Effector memory CD8-positive, alpha-beta T cell (primary cell): ENCODE measurements around the gene SRPRA.

Source experiments
- ATAC-seq: fragments of 150-1000 bp; cut with Tn5 transposase; replicated peaks from 2 replicates; pipeline ENCODE4 v1.10.0; 2021; ENCODE audit warnings: mild to moderate bottlenecking, moderate library complexity
- DNase-seq, 3 experiments: peaks; one replicate each; pipeline ENCODE4 v3.0.0; 2021
- H3K27ac Mint-ChIP-seq, 2 donors: one replicate each; pipeline ENCODE4 v1.8.0; 2022; ENCODE audit warnings: mild to moderate bottlenecking in 2 of 2, mixed read lengths in 2 of 2, moderate library complexity in 2 of 2
- H3K27me3 Mint-ChIP-seq, 2 donors: one replicate each; pipeline ENCODE4 v1.8.0; 2022; ENCODE audit warnings: mixed read lengths in 2 of 2
- H3K36me3 Mint-ChIP-seq: one replicate; pipeline ENCODE4 v1.8.0; 2022; ENCODE audit warnings: mild to moderate bottlenecking, moderate library complexity, mixed read lengths; ENCODE audit not compliant: insufficient read depth
- H3K4me1 Mint-ChIP-seq, 2 donors: one replicate each; pipeline ENCODE4 v1.8.0; 2022; ENCODE audit warnings: low read depth in 2 of 2, mixed read lengths in 2 of 2
- H3K4me3 Mint-ChIP-seq, 2 donors: one replicate each; pipeline ENCODE4 v1.8.0; 2022; ENCODE audit warnings: mild to moderate bottlenecking in 2 of 2, mixed read lengths in 2 of 2, moderate library complexity in 2 of 2
- H3K9me3 Mint-ChIP-seq, 2 donors: one replicate each; pipeline ENCODE4 v1.8.0; 2022; ENCODE audit warnings: mixed read lengths in 2 of 2

The SRPRA gene

GRCh38 chr11:126304457-126305075 is 35.9 kb upstream of the SRPRA start:
- no peaks in the 10 kb centered on the region for H3K27me3 Mint-ChIP-seq
- no peak for DNase-seq
- H3K4me1 Mint-ChIP-seq, result peaks cover 18 to 36% of the 10 kb centered on the region in 2 donors
- H3K4me3 Mint-ChIP-seq, result peak overlapping the region; percentile 96 to 97
- no peaks in the 10 kb centered on the region for H3K9me3 Mint-ChIP-seq
- H3K27ac Mint-ChIP-seq, result peak overlapping the region; percentile 94 to 97
- peaks cover 26% of the 10 kb centered on the region for H3K36me3 Mint-ChIP-seq
- ATAC-seq, result peak; percentile 26

GRCh38 chr11:126303623-126304456 is 35.1 kb upstream of the SRPRA start, which contains the start of gene DCPS:
DCPS (plus strand) TSS chr11:126304060; CDS start chr11:126304081, 21 bp downstream.
- peaks cover 18 to 32% of the 10 kb centered on the region in 2 donors for H3K4me1 Mint-ChIP-seq
- H3K9me3 Mint-ChIP-seq, result no peaks in the 10 kb centered on the region
- H3K36me3 Mint-ChIP-seq, result peaks cover 24% of the 10 kb centered on the region
- ATAC-seq (peak; percentile 97), DNase-seq (peak; percentile 81 to 88 (median 86))
- H3K27ac Mint-ChIP-seq, result peak within 1 kb of the TSS; percentile 94 to 97
- no peaks in the 10 kb centered on the region for H3K27me3 Mint-ChIP-seq
- H3K4me3 Mint-ChIP-seq, result peak within 1 kb of the TSS; percentile 96 to 97

- DNase-seq, result no peak
- no peak overlapping the region for H3K4me3 Mint-ChIP-seq
- no peaks in the 10 kb centered on the region for H3K27me3 Mint-ChIP-seq
- H3K9me3 Mint-ChIP-seq, result no peaks in the 10 kb centered on the region
- peaks cover 5 to 10% of the 10 kb centered on the region in 2 donors for H3K4me1 Mint-ChIP-seq
- H3K36me3 Mint-ChIP-seq, result peaks cover 12% of the 10 kb centered on the region
- peak overlapping the region in 1 of 2 donors; percentile 56 for H3K27ac Mint-ChIP-seq
- ATAC-seq, result no peak
Measured at GRCh38 chr11:126297004-126297403, 28.3 kb upstream of the SRPRA start.

GRCh38 chr11:126293726-126294125 is 25.0 kb upstream of the SRPRA start:
- no peaks in the 10 kb centered on the region for H3K9me3 Mint-ChIP-seq
- H3K4me3 Mint-ChIP-seq, result no peak overlapping the region
- H3K27me3 Mint-ChIP-seq, result no peaks in the 10 kb centered on the region
- H3K36me3 Mint-ChIP-seq, result peaks cover 21% of the 10 kb centered on the region
- peaks cover 5 to 10% of the 10 kb centered on the region in 2 donors for H3K4me1 Mint-ChIP-seq
- ATAC-seq (no peak), DNase-seq (no peak)
- H3K27ac Mint-ChIP-seq, result peak overlapping the region in 1 of 2 donors; percentile 30

- no peaks in the 10 kb centered on the region for H3K9me3 Mint-ChIP-seq
- H3K4me3 Mint-ChIP-seq, result no peak overlapping the region
- no peaks in the 10 kb centered on the region for H3K27me3 Mint-ChIP-seq
- DNase-seq (no peak), ATAC-seq (no peak)
- no peak overlapping the region for H3K27ac Mint-ChIP-seq
- peaks cover 18% of the 10 kb centered on the region for H3K36me3 Mint-ChIP-seq
- H3K4me1 Mint-ChIP-seq, result peaks cover 9% of the 10 kb centered on the region in 2 donors
Measured at GRCh38 chr11:126290887-126291286, 22.2 kb upstream of the SRPRA start.

- no peak for DNase-seq
- H3K27ac Mint-ChIP-seq, result no peak overlapping the region
- H3K27me3 Mint-ChIP-seq, result no peaks in the 10 kb centered on the region
- ATAC-seq, result no peak
- peaks cover 21 to 24% of the 10 kb centered on the region in 2 donors for H3K4me1 Mint-ChIP-seq
- H3K36me3 Mint-ChIP-seq, result peaks cover 27% of the 10 kb centered on the region
- H3K4me3 Mint-ChIP-seq, result no peak overlapping the region
- H3K9me3 Mint-ChIP-seq, result no peaks in the 10 kb centered on the region
Measured at GRCh38 chr11:126288237-126288636, 19.5 kb upstream of the SRPRA start.

- peak; percentile 52 for ATAC-seq
- H3K4me1 Mint-ChIP-seq, result peaks cover 33 to 35% of the 10 kb centered on the region in 2 donors
- peak overlapping the region; percentile 26 to 98 for H3K4me3 Mint-ChIP-seq
Measured at GRCh38 chr11:126284829-126285228, 16.1 kb upstream of the SRPRA start.

GRCh38 chr11:126282736-126283591 is 14.3 kb upstream of the SRPRA start, which contains the start of gene TIRAP:
TIRAP (plus strand) TSS chr11:126283093; CDS start chr11:126290895, 7,802 bp downstream.
- peaks cover 30 to 38% of the 10 kb centered on the region in 2 donors for H3K4me1 Mint-ChIP-seq
- peaks cover 15% of the 10 kb centered on the region for H3K36me3 Mint-ChIP-seq
- peak; percentile 55 to 65 (median 60) for DNase-seq
- no peaks in the 10 kb centered on the region for H3K9me3 Mint-ChIP-seq
- H3K27me3 Mint-ChIP-seq, result no peaks in the 10 kb centered on the region
- ATAC-seq, result peak; percentile 72
- H3K27ac Mint-ChIP-seq, result peak within 1 kb of the TSS; percentile 97 to 98
- peak within 1 kb of the TSS; percentile 96 to 98 for H3K4me3 Mint-ChIP-seq

More at GRCh38 chr11:126284829-126285228, 16.1 kb upstream of the SRPRA start:
- Mint-ChIP-seq H3K27me3 (no peaks in the 10 kb centered on the region), H3K27ac (peak overlapping the region; percentile 69 to 97), H3K36me3 (peaks cover 16% of the 10 kb centered on the region), H3K9me3 (no peaks in the 10 kb centered on the region)
- DNase-seq, result peak; percentile 76 to 85 (median 80)

- Mint-ChIP-seq H3K27ac (peak overlapping the region; percentile 97 to 98), H3K4me3 (peak overlapping the region; percentile 96 to 98), H3K36me3 (peaks cover 14% of the 10 kb centered on the region), H3K9me3 (no peaks in the 10 kb centered on the region), H3K27me3 (no peaks in the 10 kb centered on the region), H3K4me1 (peaks cover 30 to 38% of the 10 kb centered on the region in 2 donors)
- ATAC-seq, result peak; percentile 38
- DNase-seq, result no peak
Measured at GRCh38 chr11:126282361-126282735, 13.7 kb upstream of the SRPRA start.

- Mint-ChIP-seq H3K4me3 (peak overlapping the region; percentile 96 to 98), H3K4me1 (peaks cover 27 to 35% of the 10 kb centered on the region in 2 donors), H3K36me3 (peaks cover 14% of the 10 kb centered on the region), H3K27ac (peak overlapping the region; percentile 97 to 98), H3K27me3 (no peaks in the 10 kb centered on the region), H3K9me3 (no peaks in the 10 kb centered on the region)
- no peak for DNase-seq
- ATAC-seq, result no peak
Measured at GRCh38 chr11:126281666-126282175, 13.0 kb upstream of the SRPRA start.

GRCh38 chr11:126281245-126281644 is 12.6 kb upstream of the SRPRA start:
- H3K27ac Mint-ChIP-seq, result peak overlapping the region; percentile 97 to 98
- peaks cover 26 to 34% of the 10 kb centered on the region in 2 donors for H3K4me1 Mint-ChIP-seq
- H3K27me3 Mint-ChIP-seq, result no peaks in the 10 kb centered on the region
- peak overlapping the region; percentile 96 to 98 for H3K4me3 Mint-ChIP-seq
- ATAC-seq (no peak), DNase-seq (no peak)
- no peaks in the 10 kb centered on the region for H3K9me3 Mint-ChIP-seq
- peaks cover 16% of the 10 kb centered on the region for H3K36me3 Mint-ChIP-seq

GRCh38 chr11:126280595-126280994 is 11.9 kb upstream of the SRPRA start:
- Mint-ChIP-seq H3K4me1 (peaks cover 26 to 37% of the 10 kb centered on the region in 2 donors), H3K27ac (peak overlapping the region in 1 of 2 donors; percentile 55), H3K4me3 (no peak overlapping the region), H3K27me3 (no peaks in the 10 kb centered on the region), H3K9me3 (no peaks in the 10 kb centered on the region), H3K36me3 (peaks cover 17% of the 10 kb centered on the region)
- no peak for DNase-seq
- no peak for ATAC-seq

- no peak overlapping the region for H3K4me3 Mint-ChIP-seq
- peak overlapping the region; percentile 16 to 27 for H3K27ac Mint-ChIP-seq
- H3K27me3 Mint-ChIP-seq, result no peaks in the 10 kb centered on the region
- H3K36me3 Mint-ChIP-seq, result peaks cover 15% of the 10 kb centered on the region
- DNase-seq, result no peak
- peaks cover 16 to 30% of the 10 kb centered on the region in 2 donors for H3K4me1 Mint-ChIP-seq
- ATAC-seq, result no peak
- no peaks in the 10 kb centered on the region for H3K9me3 Mint-ChIP-seq
Measured at GRCh38 chr11:126279191-126279590, 10.5 kb upstream of the SRPRA start.
